ENCODE results near the gene MASP2. TPM values are rescaled to one million over a fixed set of nuclear protein-coding genes. Genes with fewer than 3 reads are reported as not detected.
"Not testable (repeated sequence)": the region's sequence is repeated elsewhere in the genome, so short reads cannot be mapped to it uniquely, and the experiment has no call there.

Gene MASP2
- total and polyA plus RNA-seq, 2 of the 8 experiments (the other 6 are each of a cell fraction or from before 2014, with no cell fraction given): 0.54 to 1.2 TPM

- Histone ChIP-seq H3K23ac (ENCODE audit: insufficient read length) (no peak overlapping the region), H3K18ac (ENCODE audit: extremely low read depth, low read length) (no peak overlapping the region), H3K36me3 (ENCODE audit: control insufficient read depth in 2 of 4, insufficient read depth in 4 of 4, low read length in 3 of 4) (no peaks in the 10 kb centered on the region), H4K20me1 (replicated peaks in 1 of 2; ENCODE audit: control insufficient read depth in 1 of 2, insufficient read depth in 2 of 2, low read length in 2 of 2) (no peaks in the 10 kb centered on the region), H4K8ac (ENCODE audit: extremely low read depth, insufficient read depth, low read length) (no peak overlapping the region), H3K56ac (replicated peaks; ENCODE audit: insufficient read length, low read depth, low read length) (no peak overlapping the region), H2BK15ac (ENCODE audit: low read length) (no peak overlapping the region), H2BK12ac (ENCODE audit: low read depth, low read length) (no peak overlapping the region), H2BK120ac (replicated peaks; ENCODE audit: low read depth, low read length) (no peak overlapping the region), H3K14ac (ENCODE audit: insufficient read length) (no peak overlapping the region), H3K4me1 (replicated peaks in 1 of 4; ENCODE audit: control insufficient read depth in 3 of 4, insufficient read depth in 4 of 4, low read length in 3 of 4) (peaks cover 0 to 4% (median 2%) of the 10 kb centered on the region in 4 experiments; a peak in 4 of 7 replicates), H3K79me2 (ENCODE audit: control insufficient read depth in 1 of 2, insufficient read depth in 2 of 2, low read length in 2 of 2) (no peaks in the 10 kb centered on the region), H2BK5ac (ENCODE audit: low read depth, low read length) (no peak overlapping the region), H3K23me2 (ENCODE audit: low read depth, low read length) (no peaks in the 10 kb centered on the region), H2BK20ac (ENCODE audit: low read length) (no peak overlapping the region), H2AFZ (ENCODE audit: low read length) (no peak overlapping the region), H3K9me3 (ENCODE audit: insufficient read depth in 2 of 2, low read depth in 1 of 2, low read length in 1 of 2) (no peaks in the 10 kb centered on the region), H3K9ac (replicated peaks in 1 of 4; ENCODE audit: extremely low read depth in 1 of 4, low read depth in 3 of 4, low read length in 3 of 4) (no peak overlapping the region; a peak in 1 of 7 replicates), H4K91ac (replicated peaks; ENCODE audit: insufficient read length, low read length) (no peak overlapping the region), H3K27me3 (replicated peaks in 1 of 4; ENCODE audit: control insufficient read depth in 3 of 4, extremely low read depth in 1 of 4, insufficient read depth in 3 of 4, low read length in 3 of 4) (no peaks in the 10 kb centered on the region), H3K4me3 (ENCODE audit: extremely low read depth in 1 of 4, insufficient read depth in 2 of 4, low read depth in 3 of 4, low read length in 4 of 4) (no peak overlapping the region), H3K27ac (ENCODE audit: low read depth, low read length) (no peak overlapping the region), H2AK5ac (ENCODE audit: low read depth, low read length) (no peak overlapping the region), H4K5ac (ENCODE audit: insufficient read length, low read depth, low read length) (no peak overlapping the region), H3K4ac (replicated peaks; ENCODE audit: insufficient read length, low read depth, low read length) (no peak overlapping the region), H3K79me1 (ENCODE audit: low read depth, low read length) (no peaks in the 10 kb centered on the region), H3K4me2 (ENCODE audit: insufficient read depth in 1 of 2, low read depth in 2 of 2, low read length in 2 of 2) (no peak overlapping the region)
- no peak for FAIRE-seq
- ChIA-PET POLR2A (ENCODE audit: partially characterized antibody) (interaction anchor here (1.0 to 2.9 kb wide), 2 partner anchors 13 to 20 kb away, joined by 4 to 10 read pairs; partner anchors contain the start of gene TARDBP), CTCF (ENCODE audit: partially characterized antibody) (interaction anchor here (0.6 to 1.3 kb wide), 3 partner anchors 11 to 56 kb away, joined by 3 to 4 read pairs (median 3); a partner anchor contains a TSS)
- no peak for TF ChIP-seq SP1 (IDR thresholded peaks at IDR 0.05; ENCODE audit: low read depth, low read length)
- 96% methylated on average over 4 of the region's 4 CpGs; no CpG with 5 or more reads in 1 of the 2 experiments for WGBS, 2 experiments (ENCODE audit: extremely low coverage in 1 of 2, insufficient coverage in 1 of 2, insufficient read length in 1 of 2, insufficient replicate concordance in 2 of 2, low coverage in 1 of 2, low lambda C conversion rate in 2 of 2, missing lambda C conversion rate in 1 of 2)
- no peak for DNase-seq (ENCODE audit: low read depth in 1 of 2, low spot score in 2 of 2)
Measured at GRCh38 chr1:10992864-10993263, 54.2 kb downstream of the MASP2 start.

- H4K20me1 ChIP-seq (replicated peaks in 1 of 2; ENCODE audit: control insufficient read depth in 1 of 2, insufficient read depth in 2 of 2, low read length in 2 of 2); H3K27me3 ChIP-seq (replicated peaks in 1 of 4; ENCODE audit: control insufficient read depth in 3 of 4, extremely low read depth in 1 of 4, insufficient read depth in 3 of 4, low read length in 3 of 4); H4K91ac ChIP-seq (replicated peaks; ENCODE audit: insufficient read length, low read length); H2AFZ ChIP-seq (ENCODE audit: low read length); H2BK20ac ChIP-seq (ENCODE audit: low read length); H3K79me1 ChIP-seq (ENCODE audit: low read depth, low read length); H2BK15ac ChIP-seq (ENCODE audit: low read length); H3K4me2 ChIP-seq (ENCODE audit: insufficient read depth in 1 of 2, low read depth in 2 of 2, low read length in 2 of 2); H2BK5ac ChIP-seq (ENCODE audit: low read depth, low read length); H3K14ac ChIP-seq (ENCODE audit: insufficient read length); H4K5ac ChIP-seq (ENCODE audit: insufficient read length, low read depth, low read length); FAIRE-seq; H4K8ac ChIP-seq (ENCODE audit: extremely low read depth, insufficient read depth, low read length); CTCF ChIA-PET (ENCODE audit: partially characterized antibody); H2BK120ac ChIP-seq (replicated peaks; ENCODE audit: low read depth, low read length); H3K23me2 ChIP-seq (ENCODE audit: low read depth, low read length); H3K36me3 ChIP-seq (ENCODE audit: control insufficient read depth in 2 of 4, insufficient read depth in 4 of 4, low read length in 3 of 4); H3K23ac ChIP-seq (ENCODE audit: insufficient read length); H2BK12ac ChIP-seq (ENCODE audit: low read depth, low read length); H3K4ac ChIP-seq (replicated peaks; ENCODE audit: insufficient read length, low read depth, low read length); H3K4me1 ChIP-seq (replicated peaks in 1 of 4; ENCODE audit: control insufficient read depth in 3 of 4, insufficient read depth in 4 of 4, low read length in 3 of 4); H3K56ac ChIP-seq (replicated peaks; ENCODE audit: insufficient read length, low read depth, low read length); H3K27ac ChIP-seq (ENCODE audit: low read depth, low read length); H3K9me3 ChIP-seq (ENCODE audit: insufficient read depth in 2 of 2, low read depth in 1 of 2, low read length in 1 of 2); H2AK5ac ChIP-seq (ENCODE audit: low read depth, low read length); H3K4me3 ChIP-seq (ENCODE audit: extremely low read depth in 1 of 4, insufficient read depth in 2 of 4, low read depth in 3 of 4, low read length in 4 of 4); H3K9ac ChIP-seq (replicated peaks in 1 of 4; ENCODE audit: extremely low read depth in 1 of 4, low read depth in 3 of 4, low read length in 3 of 4); DNase-seq (ENCODE audit: low read depth in 1 of 2, low spot score in 2 of 2); H3K18ac ChIP-seq (ENCODE audit: extremely low read depth, low read length); H3K79me2 ChIP-seq (ENCODE audit: control insufficient read depth in 1 of 2, insufficient read depth in 2 of 2, low read length in 2 of 2): not testable (repeated sequence)
- 83% methylated on average over 2 of the region's 2 CpGs; no CpG with 5 or more reads in 1 of the 2 experiments for WGBS, 2 experiments (ENCODE audit: extremely low coverage in 1 of 2, insufficient coverage in 1 of 2, insufficient read length in 1 of 2, insufficient replicate concordance in 2 of 2, low coverage in 1 of 2, low lambda C conversion rate in 2 of 2, missing lambda C conversion rate in 1 of 2)
- POLR2A ChIA-PET (ENCODE audit: partially characterized antibody): interaction anchor here (1.0 to 2.9 kb wide), 2 partner anchors 12 to 21 kb away, joined by 4 to 10 read pairs; partner anchors contain the start of gene TARDBP
Measured at GRCh38 chr1:10992004-10992403, 55.0 kb downstream of the MASP2 start.
